HL-60 (cell line): ENCODE results near the gene SERPINA4.

Source experiments
- GABPA ChIP-seq: IDR thresholded peaks from 2 replicates; pipeline ENCODE4 v1.6.1; 2012; ENCODE audit warnings: low read depth
- POLR2AphosphoS5 ChIP-seq: IDR thresholded peaks from 2 replicates; pipeline ENCODE4 v1.6.1; 2012; ENCODE audit warnings: low read depth
- SPI1 ChIP-seq: IDR thresholded peaks from 2 replicates; pipeline ENCODE4 v1.6.1; 2012; ENCODE audit warnings: low read depth, mild to moderate bottlenecking, borderline replicate concordance
- TF ChIP-seq, protein P1 (sequence below): IDR thresholded peaks from one replicate; pipeline ENCODE4 v1.5.1; 2011; ENCODE audit warnings: low read length, control low read depth, inconsistent platforms; ENCODE audit not compliant: insufficient read depth
- TF ChIP-seq, protein P2 (sequence below): IDR thresholded peaks from 2 replicates; pipeline ENCODE4 v1.6.1; 2012; ENCODE audit warnings: low read depth; ENCODE audit not compliant: insufficient replicate concordance

DNA sequence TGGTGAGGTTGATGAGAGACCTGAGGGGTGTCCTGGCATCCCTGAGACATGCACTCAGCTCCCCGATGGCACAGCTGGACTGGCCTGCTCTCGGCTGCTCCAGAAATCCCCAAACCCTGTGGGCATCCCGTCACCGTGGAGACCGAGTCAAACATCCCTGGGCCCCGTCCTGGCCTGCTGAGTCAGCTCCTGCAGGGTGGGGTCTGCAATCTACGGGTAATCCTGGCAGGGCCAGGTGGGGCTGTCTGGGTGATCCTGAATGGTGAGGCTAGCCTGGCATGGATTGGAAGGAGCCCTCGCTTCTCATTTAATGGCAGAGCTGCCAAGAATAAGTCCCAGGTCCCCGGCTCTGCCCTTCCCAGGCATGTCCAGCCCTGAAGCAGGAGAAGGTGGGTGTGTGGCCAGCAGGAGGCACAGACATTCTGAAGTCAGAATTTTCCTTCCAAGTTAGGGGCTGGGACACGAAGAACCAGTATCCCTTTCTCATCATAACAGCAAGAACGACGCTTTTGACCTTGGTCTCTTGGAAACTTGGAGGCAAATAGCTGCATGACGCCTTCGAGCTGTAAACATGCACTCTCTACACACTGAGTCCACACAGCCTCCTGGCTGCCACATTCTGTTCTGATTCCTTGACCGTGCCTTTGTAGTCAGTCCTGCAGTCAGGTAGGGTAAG is 17.7 kb upstream of the SERPINA4 start:
- TF ChIP-seq, protein P1, sequence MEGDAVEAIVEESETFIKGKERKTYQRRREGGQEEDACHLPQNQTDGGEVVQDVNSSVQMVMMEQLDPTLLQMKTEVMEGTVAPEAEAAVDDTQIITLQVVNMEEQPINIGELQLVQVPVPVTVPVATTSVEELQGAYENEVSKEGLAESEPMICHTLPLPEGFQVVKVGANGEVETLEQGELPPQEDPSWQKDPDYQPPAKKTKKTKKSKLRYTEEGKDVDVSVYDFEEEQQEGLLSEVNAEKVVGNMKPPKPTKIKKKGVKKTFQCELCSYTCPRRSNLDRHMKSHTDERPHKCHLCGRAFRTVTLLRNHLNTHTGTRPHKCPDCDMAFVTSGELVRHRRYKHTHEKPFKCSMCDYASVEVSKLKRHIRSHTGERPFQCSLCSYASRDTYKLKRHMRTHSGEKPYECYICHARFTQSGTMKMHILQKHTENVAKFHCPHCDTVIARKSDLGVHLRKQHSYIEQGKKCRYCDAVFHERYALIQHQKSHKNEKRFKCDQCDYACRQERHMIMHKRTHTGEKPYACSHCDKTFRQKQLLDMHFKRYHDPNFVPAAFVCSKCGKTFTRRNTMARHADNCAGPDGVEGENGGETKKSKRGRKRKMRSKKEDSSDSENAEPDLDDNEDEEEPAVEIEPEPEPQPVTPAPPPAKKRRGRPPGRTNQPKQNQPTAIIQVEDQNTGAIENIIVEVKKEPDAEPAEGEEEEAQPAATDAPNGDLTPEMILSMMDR = no peak
- TF ChIP-seq, protein P2, sequence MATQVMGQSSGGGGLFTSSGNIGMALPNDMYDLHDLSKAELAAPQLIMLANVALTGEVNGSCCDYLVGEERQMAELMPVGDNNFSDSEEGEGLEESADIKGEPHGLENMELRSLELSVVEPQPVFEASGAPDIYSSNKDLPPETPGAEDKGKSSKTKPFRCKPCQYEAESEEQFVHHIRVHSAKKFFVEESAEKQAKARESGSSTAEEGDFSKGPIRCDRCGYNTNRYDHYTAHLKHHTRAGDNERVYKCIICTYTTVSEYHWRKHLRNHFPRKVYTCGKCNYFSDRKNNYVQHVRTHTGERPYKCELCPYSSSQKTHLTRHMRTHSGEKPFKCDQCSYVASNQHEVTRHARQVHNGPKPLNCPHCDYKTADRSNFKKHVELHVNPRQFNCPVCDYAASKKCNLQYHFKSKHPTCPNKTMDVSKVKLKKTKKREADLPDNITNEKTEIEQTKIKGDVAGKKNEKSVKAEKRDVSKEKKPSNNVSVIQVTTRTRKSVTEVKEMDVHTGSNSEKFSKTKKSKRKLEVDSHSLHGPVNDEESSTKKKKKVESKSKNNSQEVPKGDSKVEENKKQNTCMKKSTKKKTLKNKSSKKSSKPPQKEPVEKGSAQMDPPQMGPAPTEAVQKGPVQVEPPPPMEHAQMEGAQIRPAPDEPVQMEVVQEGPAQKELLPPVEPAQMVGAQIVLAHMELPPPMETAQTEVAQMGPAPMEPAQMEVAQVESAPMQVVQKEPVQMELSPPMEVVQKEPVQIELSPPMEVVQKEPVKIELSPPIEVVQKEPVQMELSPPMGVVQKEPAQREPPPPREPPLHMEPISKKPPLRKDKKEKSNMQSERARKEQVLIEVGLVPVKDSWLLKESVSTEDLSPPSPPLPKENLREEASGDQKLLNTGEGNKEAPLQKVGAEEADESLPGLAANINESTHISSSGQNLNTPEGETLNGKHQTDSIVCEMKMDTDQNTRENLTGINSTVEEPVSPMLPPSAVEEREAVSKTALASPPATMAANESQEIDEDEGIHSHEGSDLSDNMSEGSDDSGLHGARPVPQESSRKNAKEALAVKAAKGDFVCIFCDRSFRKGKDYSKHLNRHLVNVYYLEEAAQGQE = no peak
- TF ChIP-seq POLR2AphosphoS5 (no peak), GABPA (no peak), SPI1 (no peak)
